ENCODE results near the gene RIBC2.

- TF ChIP-seq CTCF (conservative IDR thresholded peaks at IDR 0.05; ENCODE audit: low read length) = no peak
- TF ChIP-seq EZH2phosphoT487 (IDR thresholded peaks at IDR 0.05; ENCODE audit: borderline replicate concordance) = no peak
Observed at GRCh38 chr22:45402466-45402985, 11.0 kb upstream of the RIBC2 start.

Data from Loucy (cell line).